ENCODE measurements around the gene LRRC39. TPM values are rescaled to one million over a fixed set of nuclear protein-coding genes. Genes with fewer than 3 reads are reported as not detected.
"Not testable (repeated sequence)": the region's sequence is repeated elsewhere in the genome, so short reads cannot be mapped to it uniquely, and the experiment has no call there.

LRRC39 gene
- total and polyA plus RNA-seq, 4 donors = 0.12 to 1.4 (median 0.39) TPM

- 99% methylated on average over 37 of the region's 37 CpGs for WGBS
- no peak for DNase-seq (ENCODE audit: low spot score)
Observed at GRCh38 chr1:100213141-100213540, 35.1 kb upstream of the LRRC39 start.

GRCh38 chr1:100206301-100206700 is 28.2 kb upstream of the LRRC39 start:
- Histone ChIP-seq H3K9ac (ENCODE audit: low read depth in 1 of 2, low read length in 2 of 2) (no peak overlapping the region), H3K27me3 (ENCODE audit: control insufficient read depth in 4 of 4, insufficient read depth in 4 of 4, low read length in 3 of 4) (no peaks in the 10 kb centered on the region), H3K4me3 (ENCODE audit: low read depth in 1 of 3, low read length in 3 of 3) (no peak overlapping the region), H3K27ac (ENCODE audit: low read depth in 1 of 2, low read length in 2 of 2) (no peak overlapping the region), H3K36me3 (ENCODE audit: control insufficient read depth in 4 of 4, insufficient read depth in 3 of 4, low read depth in 1 of 4, low read length in 3 of 4) (peaks cover 5 to 35% (median 27%) of the 10 kb centered on the region in 4 donors), H3K9me3 (ENCODE audit: control insufficient read depth in 4 of 4, low read length in 3 of 4) (no peaks in the 10 kb centered on the region), H3K4me1 (ENCODE audit: control insufficient read depth in 4 of 4, insufficient read depth in 4 of 4, low read length in 3 of 4) (no peaks in the 10 kb centered on the region)
- TF ChIP-seq EGR1 (IDR thresholded peaks at IDR 0.05; ENCODE audit: low read depth in 2 of 2) = no peak
- TF ChIP-seq HNF4A (conservative IDR thresholded peaks at IDR 0.05) = no peak
- TF ChIP-seq TAF1 (conservative IDR thresholded peaks at IDR 0.05) = no peak
- TF ChIP-seq JUND (IDR thresholded peaks at IDR 0.05) = no peak
- TF ChIP-seq MAX (IDR thresholded peaks at IDR 0.05) = no peak
- 97% methylated on average over 2 of the region's 2 CpGs for WGBS
- DNase-seq (ENCODE audit: low spot score) = no peak

More at GRCh38 chr1:100213141-100213540, 35.1 kb upstream of the LRRC39 start:
- H3K36me3 ChIP-seq (ENCODE audit: control insufficient read depth in 4 of 4, insufficient read depth in 3 of 4, low read depth in 1 of 4, low read length in 3 of 4) = peaks cover 10 to 48% (median 32%) of the 10 kb centered on the region in 4 donors
- no peak for TF ChIP-seq JUND (IDR thresholded peaks at IDR 0.05)
- no peak overlapping the region for H3K27ac ChIP-seq (ENCODE audit: low read depth in 1 of 2, low read length in 2 of 2)
- H3K9me3 ChIP-seq (ENCODE audit: control insufficient read depth in 4 of 4, low read length in 3 of 4) = no peaks in the 10 kb centered on the region
- H3K4me3 ChIP-seq (ENCODE audit: low read depth in 1 of 3, low read length in 3 of 3) = no peak overlapping the region
- H3K4me1 ChIP-seq (ENCODE audit: control insufficient read depth in 4 of 4, insufficient read depth in 4 of 4, low read length in 3 of 4) = peaks cover 0 to 3% (median 0%) of the 10 kb centered on the region in 4 donors
- no peak overlapping the region for H3K9ac ChIP-seq (ENCODE audit: low read depth in 1 of 2, low read length in 2 of 2)
- no peaks in the 10 kb centered on the region for H3K27me3 ChIP-seq (ENCODE audit: control insufficient read depth in 4 of 4, insufficient read depth in 4 of 4, low read length in 3 of 4)

GRCh38 chr1:100205593-100205992 is 27.5 kb upstream of the LRRC39 start:
- H3K9me3 ChIP-seq (ENCODE audit: control insufficient read depth in 4 of 4, low read length in 3 of 4); DNase-seq (ENCODE audit: low spot score); H3K27me3 ChIP-seq (ENCODE audit: control insufficient read depth in 4 of 4, insufficient read depth in 4 of 4, low read length in 3 of 4); H3K4me3 ChIP-seq (ENCODE audit: low read depth in 1 of 3, low read length in 3 of 3); H3K4me1 ChIP-seq (ENCODE audit: control insufficient read depth in 4 of 4, insufficient read depth in 4 of 4, low read length in 3 of 4); H3K27ac ChIP-seq (ENCODE audit: low read depth in 1 of 2, low read length in 2 of 2); H3K9ac ChIP-seq (ENCODE audit: low read depth in 1 of 2, low read length in 2 of 2): not testable (repeated sequence)
- WGBS = 97% methylated on average over 2 of the region's 2 CpGs
- peaks cover 5 to 31% (median 22%) of the 10 kb centered on the region in 4 donors for H3K36me3 ChIP-seq (ENCODE audit: control insufficient read depth in 4 of 4, insufficient read depth in 3 of 4, low read depth in 1 of 4, low read length in 3 of 4)

- H3K36me3 ChIP-seq (ENCODE audit: control insufficient read depth in 4 of 4, insufficient read depth in 3 of 4, low read depth in 1 of 4, low read length in 3 of 4) = peaks cover 5 to 31% (median 22%) of the 10 kb centered on the region in 4 donors
- H3K27ac ChIP-seq (ENCODE audit: low read depth in 1 of 2, low read length in 2 of 2) = not testable (repeated sequence)
- 98% methylated on average over 2 of the region's 2 CpGs for WGBS
Observed at GRCh38 chr1:100205103-100205502, 27.0 kb upstream of the LRRC39 start.

GRCh38 chr1:100202703-100203102 is 24.6 kb upstream of the LRRC39 start:
- 91% methylated on average over 2 of the region's 2 CpGs for WGBS
- not testable (repeated sequence) for H3K27me3 ChIP-seq (ENCODE audit: control insufficient read depth in 4 of 4, insufficient read depth in 4 of 4, low read length in 3 of 4); H3K9me3 ChIP-seq (ENCODE audit: control insufficient read depth in 4 of 4, low read length in 3 of 4); DNase-seq (ENCODE audit: low spot score); H3K4me1 ChIP-seq (ENCODE audit: control insufficient read depth in 4 of 4, insufficient read depth in 4 of 4, low read length in 3 of 4); H3K27ac ChIP-seq (ENCODE audit: low read depth in 1 of 2, low read length in 2 of 2); H3K9ac ChIP-seq (ENCODE audit: low read depth in 1 of 2, low read length in 2 of 2); H3K4me3 ChIP-seq (ENCODE audit: low read depth in 1 of 3, low read length in 3 of 3)
- peaks cover 6 to 36% (median 26%) of the 10 kb centered on the region in 4 donors for H3K36me3 ChIP-seq (ENCODE audit: control insufficient read depth in 4 of 4, insufficient read depth in 3 of 4, low read depth in 1 of 4, low read length in 3 of 4)

More at GRCh38 chr1:100205103-100205502, 27.0 kb upstream of the LRRC39 start:
- DNase-seq (ENCODE audit: low spot score); H3K4me1 ChIP-seq (ENCODE audit: control insufficient read depth in 4 of 4, insufficient read depth in 4 of 4, low read length in 3 of 4); H3K4me3 ChIP-seq (ENCODE audit: low read depth in 1 of 3, low read length in 3 of 3); H3K9me3 ChIP-seq (ENCODE audit: control insufficient read depth in 4 of 4, low read length in 3 of 4); H3K27me3 ChIP-seq (ENCODE audit: control insufficient read depth in 4 of 4, insufficient read depth in 4 of 4, low read length in 3 of 4); H3K9ac ChIP-seq (ENCODE audit: low read depth in 1 of 2, low read length in 2 of 2): not testable (repeated sequence)

GRCh38 chr1:100200060-100200459 is 22.0 kb upstream of the LRRC39 start:
- 81% methylated on average over 6 of the region's 6 CpGs for WGBS
- not testable (repeated sequence) for H3K4me1 ChIP-seq (ENCODE audit: control insufficient read depth in 4 of 4, insufficient read depth in 4 of 4, low read length in 3 of 4); H3K4me3 ChIP-seq (ENCODE audit: low read depth in 1 of 3, low read length in 3 of 3); H3K9me3 ChIP-seq (ENCODE audit: control insufficient read depth in 4 of 4, low read length in 3 of 4); H3K27me3 ChIP-seq (ENCODE audit: control insufficient read depth in 4 of 4, insufficient read depth in 4 of 4, low read length in 3 of 4); DNase-seq (ENCODE audit: low spot score); H3K9ac ChIP-seq (ENCODE audit: low read depth in 1 of 2, low read length in 2 of 2); H3K27ac ChIP-seq (ENCODE audit: low read depth in 1 of 2, low read length in 2 of 2)
- H3K36me3 ChIP-seq (ENCODE audit: control insufficient read depth in 4 of 4, insufficient read depth in 3 of 4, low read depth in 1 of 4, low read length in 3 of 4) = peaks cover 6 to 31% (median 25%) of the 10 kb centered on the region in 4 donors
